Stomach (tissue), 9 donors: ENCODE measurements around the gene LIPF. TPM values are rescaled to one million over a fixed set of nuclear protein-coding genes. Genes with fewer than 3 reads are reported as not detected.

Experiments
- DNase-seq, 2 donors: peaks; one replicate each; pipeline versions ENCODE4 v3.0.0 to v3.0.0-alpha.2; 2013 to 2019
- H3K27ac ChIP-seq, 5 donors: fragments of 200-600 bp in 4 of 5; sonication (generic) in 4 of 5; one replicate each; pipeline ENCODE4 v1.5.1; 2013 to 2019; ENCODE audit warnings: mild to moderate bottlenecking in 1 of 5, moderate library complexity in 1 of 5
- H3K27me3 ChIP-seq, 3 donors: fragments of 200-600 bp; sonication (generic); one replicate each; pipeline ENCODE4 v1.5.1; 2017 to 2019; ENCODE audit warnings: mixed run types in 1 of 3
- H3K36me3 ChIP-seq, 4 donors: fragments of 200-600 bp; sonication (generic); 1 replicate in 3 of 4; 2 replicates in 1 of 4; pipeline ENCODE4 v1.5.1; 2016 to 2019
- H3K4me1 ChIP-seq, 4 donors: fragments of 200-600 bp; sonication (generic); one replicate each; pipeline ENCODE4 v1.5.1; 2016 to 2019
- H3K4me3 ChIP-seq, 4 donors: fragments of 200-600 bp; sonication (generic) in 3 of 4; one replicate each; pipeline ENCODE4 v1.5.1; 2016 to 2019; ENCODE audit warnings: mild to moderate bottlenecking in 1 of 4
- H3K9me3 ChIP-seq, 4 donors: fragments of 200-600 bp; sonication (generic); one replicate each; pipeline ENCODE4 v1.5.1; 2016 to 2019
- CTCF ChIP-seq, 7 experiments: fragments of 450-650 bp in 4 of 7; fragments of 200-600 bp in 3 of 7; sonication (generic) in 3 of 7; IDR thresholded peaks; one replicate each; pipeline ENCODE4 v1.5.1; 2016 to 2019; ENCODE audit warnings: antibody characterized with exemption in 7 of 7, control low read depth in 2 of 7, mild to moderate bottlenecking in 1 of 7
- EP300 ChIP-seq: sonication (generic); formaldehyde crosslinking; IDR thresholded peaks from one replicate; pipeline ENCODE4 v1.6.1; 2017; ENCODE audit warnings: antibody characterized with exemption
- POLR2A ChIP-seq, 4 donors: fragments of 450-650 bp; IDR thresholded peaks; one replicate each; pipeline ENCODE4 v1.6.1; 2016; ENCODE audit warnings: antibody characterized with exemption in 4 of 4, control low read depth in 2 of 4, mild to moderate bottlenecking in 1 of 4, moderate library complexity in 1 of 4
- POLR2AphosphoS5 ChIP-seq, 3 donors: sonication (generic); formaldehyde crosslinking; IDR thresholded peaks; one replicate each; pipeline ENCODE4 v1.6.1; 2016; ENCODE audit warnings: antibody characterized with exemption in 3 of 3
- WGBS, 5 donors: extraction: QIAGEN DNeasy Blood & Tissue Kit in 3 of 5; methylation state at CpG; one replicate each; pipeline versions ENCODE4 v1.1.5 to v1.1.7; 2013 to 2018; 5-methylcytosine and 5-hydroxymethylcytosine counted together
- intact Hi-C: fragments of 100-400 bp; cut with DNase I; formaldehyde crosslinking; loops from one replicate; pipeline ENCODE4 v1.15.1; 2023; ENCODE audit warnings: low total_unique reads
- polyA plus RNA-seq, 3 donors: library from polyadenylated mRNA; stranded (reverse); fragments of 200-250 nt; gene quantifications; one replicate each; pipeline ENCODE4 v1.2.3, GENCODE V29; 2013
- total RNA-seq, 5 donors: library from RNA; depleted of rRNA; stranded (reverse); fragments of >200 nt; gene quantifications; one replicate each; pipeline versions ENCODE4 v1.1.0 to v1.2.3, GENCODE V29; 2014 to 2016
- donor health status: healthy with polysubstance abuse.
- donor health status: Bipolar disorder and iron deficiency.
- donor health status: healthy.

Gene LIPF
- total and polyA plus RNA-seq, 8 donors: 201 to 36,465 (median 14,877) TPM

- Histone ChIP-seq H3K9me3 (no peaks in the 10 kb centered on the region), H3K27me3 (no peaks in the 10 kb centered on the region), H3K4me1 (peaks cover 0 to 11% (median 0%) of the 10 kb centered on the region in 4 donors), H3K27ac (no peak overlapping the region), H3K36me3 (no peaks in the 10 kb centered on the region), H3K4me3 (no peak overlapping the region)
- intact Hi-C loops: no loop called here
- DNase-seq: peak in 1 of 2 donors; percentile 27
- TF ChIP-seq EP300 (no peak), CTCF (IDR thresholded peaks at IDR 0.05) (peak in 5 of 7 experiments; percentile 15 to 72 (median 62)), POLR2AphosphoS5 (IDR thresholded peaks at IDR 0.05) (no peak), POLR2A (IDR thresholded peaks at IDR 0.05) (no peak)
Observed at GRCh38 chr10:88687853-88688467, 23.7 kb downstream of the LIPF start.

DNA sequence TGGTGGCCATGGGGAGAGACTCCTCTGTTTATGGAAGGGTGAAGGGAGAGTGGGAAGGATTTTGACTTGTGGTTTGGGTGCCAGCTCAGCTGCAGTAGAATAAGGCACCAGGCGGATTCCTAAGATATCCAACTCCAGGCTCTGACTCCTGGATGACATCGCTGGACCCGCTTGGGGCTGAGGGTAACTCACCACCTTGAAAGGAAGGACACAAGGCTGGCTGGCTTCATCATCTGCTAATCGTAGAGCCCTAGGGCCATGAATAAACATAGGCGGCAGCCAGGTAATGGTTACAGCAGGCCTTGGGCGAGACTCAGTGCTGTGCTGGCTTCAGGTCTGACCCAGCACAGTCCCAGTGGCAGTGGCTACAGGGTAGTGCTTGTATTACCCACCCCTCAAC lies 25.1 kb downstream of the LIPF start:
- Histone ChIP-seq H3K4me1 (peaks cover 0 to 11% (median 0%) of the 10 kb centered on the region in 4 donors), H3K9me3 (no peaks in the 10 kb centered on the region), H3K36me3 (no peaks in the 10 kb centered on the region), H3K27ac (no peak overlapping the region), H3K4me3 (no peak overlapping the region), H3K27me3 (no peaks in the 10 kb centered on the region)
- intact Hi-C loops: no loop called here
- TF ChIP-seq POLR2A (IDR thresholded peaks at IDR 0.05): no peak
- no peak for TF ChIP-seq EP300
- TF ChIP-seq CTCF (IDR thresholded peaks at IDR 0.05): no peak
- no peak for TF ChIP-seq POLR2AphosphoS5 (IDR thresholded peaks at IDR 0.05)
- WGBS, 5 donors: 72 to 97% (median 87%) methylated on average over 6 of the region's 6 CpGs
- DNase-seq: no peak

DNA sequence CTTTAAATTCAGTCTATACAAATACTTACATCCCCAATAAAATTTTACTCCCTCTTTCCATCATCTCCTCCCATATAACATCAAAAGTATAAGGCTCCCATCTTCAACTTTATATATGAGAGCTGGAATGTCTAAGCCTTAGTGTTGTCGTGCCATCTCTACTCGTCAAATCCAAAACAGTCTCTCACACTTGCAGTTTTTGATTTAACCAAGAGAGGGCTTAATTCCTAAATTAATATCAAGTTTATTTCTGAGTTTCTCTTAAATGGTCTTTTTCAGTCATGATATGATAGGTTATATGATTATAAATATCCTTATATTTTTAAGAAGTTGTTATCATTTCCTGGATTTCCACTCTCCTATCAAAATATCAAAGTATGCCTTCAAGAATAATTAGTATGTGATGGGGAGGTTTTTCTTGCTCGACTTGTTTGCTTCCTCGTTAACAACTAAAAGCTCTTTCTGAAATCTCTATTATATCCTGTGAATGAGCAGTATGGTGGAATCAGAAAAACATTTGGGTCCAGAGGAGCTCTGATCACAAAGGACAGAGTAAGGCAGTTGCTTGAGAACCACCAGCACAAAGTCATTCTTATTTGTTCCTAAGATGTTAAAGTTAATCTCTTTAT lies 29.3 kb downstream of the LIPF start:
- no peaks in the 10 kb centered on the region for H3K4me1 ChIP-seq
- H3K9me3 ChIP-seq: no peaks in the 10 kb centered on the region
- TF ChIP-seq EP300 (no peak), POLR2A (IDR thresholded peaks at IDR 0.05) (no peak), CTCF (IDR thresholded peaks at IDR 0.05) (no peak), POLR2AphosphoS5 (IDR thresholded peaks at IDR 0.05) (no peak)
- no peak overlapping the region for H3K4me3 ChIP-seq
- 35 to 53% (median 38%) methylated on average over 4 of the region's 4 CpGs for WGBS, 5 donors
- no peaks in the 10 kb centered on the region for H3K36me3 ChIP-seq
- H3K27ac ChIP-seq: no peak overlapping the region
- H3K27me3 ChIP-seq: no peaks in the 10 kb centered on the region
- intact Hi-C loops: no loop called here
- peak in 1 of 2 donors; percentile 28 for DNase-seq

GRCh38 chr10:88702848-88703597 lies 38.8 kb downstream of the LIPF start:
- DNase-seq: peak; percentile 37 to 91
- 43 to 60% (median 54%) methylated on average over 4 of the region's 4 CpGs for WGBS, 5 donors
- H3K36me3 ChIP-seq: no peaks in the 10 kb centered on the region
- H3K27me3 ChIP-seq: no peaks in the 10 kb centered on the region
- H3K27ac ChIP-seq: peak overlapping the region in 1 of 5 donors; percentile 5
- H3K4me1 ChIP-seq: peaks cover 0 to 13% (median 0%) of the 10 kb centered on the region in 4 donors
- TF ChIP-seq POLR2A (IDR thresholded peaks at IDR 0.05) (no peak), CTCF (IDR thresholded peaks at IDR 0.05) (no peak), EP300 (no peak), POLR2AphosphoS5 (IDR thresholded peaks at IDR 0.05) (peak in 2 of 3 donors; percentile 47 to 74)
- intact Hi-C loops: no loop called here
- H3K4me3 ChIP-seq: no peak overlapping the region
- H3K9me3 ChIP-seq: no peaks in the 10 kb centered on the region
